H1 (cell line): Measurements from ENCODE around the gene TBL2. TPM values are rescaled to one million over a fixed set of nuclear protein-coding genes. Genes with fewer than 3 reads are reported as not detected.

Experiments
- ATF3 ChIP-seq: IDR thresholded peaks from 2 replicates; pipeline ENCODE4 v1.6.1; 2011; ENCODE audit warnings: low read depth, mild to moderate bottlenecking, low read length; ENCODE audit not compliant: insufficient read depth
- CREB1 ChIP-seq: IDR thresholded peaks from 2 replicates; pipeline ENCODE4 v1.6.1; 2012; ENCODE audit warnings: inconsistent platforms
- EGR1 ChIP-seq: IDR thresholded peaks from 2 replicates; pipeline ENCODE4 v1.6.1; 2011; ENCODE audit warnings: low read depth, low read length, borderline replicate concordance
- FOSL1 ChIP-seq: IDR thresholded peaks from 2 replicates; pipeline ENCODE4 v1.6.1; 2011; ENCODE audit warnings: mild to moderate bottlenecking, low read depth, low read length, moderate library complexity; ENCODE audit not compliant: insufficient read depth
- GABPA ChIP-seq: IDR thresholded peaks from 2 replicates; pipeline ENCODE4 v1.6.1; 2011; ENCODE audit warnings: mild to moderate bottlenecking, low read length, moderate library complexity, borderline replicate concordance; ENCODE audit not compliant: insufficient read depth
- KDM4A ChIP-seq: IDR thresholded peaks from one replicate; pipeline ENCODE4 v1.7.1; 2012; ENCODE audit warnings: low read depth, mild to moderate bottlenecking, moderate library complexity, low read length, inconsistent platforms; ENCODE audit not compliant: severe bottlenecking
- KDM5A ChIP-seq: fragments of 200-600 bp; IDR thresholded peaks from 2 replicates; pipeline ENCODE4 v1.7.1; 2012; ENCODE audit warnings: mild to moderate bottlenecking, low read length, inconsistent platforms, mixed read lengths
- POLR2AphosphoS5 ChIP-seq: IDR thresholded peaks from 2 replicates; pipeline ENCODE4 v1.6.1; 2011; ENCODE audit warnings: low read depth, low read length
- RBBP5 ChIP-seq: IDR thresholded peaks from 2 replicates; pipeline ENCODE4 v1.7.1; 2012; ENCODE audit warnings: low read depth, mild to moderate bottlenecking, inconsistent platforms, low read length, moderate library complexity, borderline replicate concordance
- SIN3A ChIP-seq, 2 experiments: IDR thresholded peaks in 1 of 2; conservative IDR thresholded peaks in 1 of 2; 2 replicates each; pipeline ENCODE4 v1.6.1; 2011 to 2012; ENCODE audit warnings: low read length in 2 of 2, improper control_type of control experiment in 1 of 2, low read depth in 1 of 2, mild to moderate bottlenecking in 1 of 2
- SP1 ChIP-seq: IDR thresholded peaks from 2 replicates; pipeline ENCODE4 v1.6.1; 2011; ENCODE audit warnings: low read depth, low read length
- polyA plus RNA-seq, 7 experiments: library from polyadenylated mRNA; depleted of rRNA in 3 of 7; stranded (reverse) in 5 of 7; unstranded in 2 of 7; fragments of >200 nt in 5 of 7; fragments of 200-250 nt in 2 of 7; gene quantifications; 1 replicate in 5 of 7; 2 replicates in 1 of 7; 4 replicates in 1 of 7; pipeline versions ENCODE4 v1.2.1 to v1.2.3, GENCODE V29; 2011 to 2013; ENCODE audit warnings: missing spikeins in 2 of 7, mixed read lengths in 2 of 7
- total RNA-seq: library from RNA; stranded (reverse); fragmentation: NEBNext Ultra II Directional; extraction: Animal tissue kit (Norgen Biotek cat#: 25700); gene quantifications from 2 replicates; pipeline ENCODE4 v1.2.1, GENCODE V29; 2021

Gene TBL2
- total and polyA plus RNA-seq, 2 of the 8 experiments (the other 6 are each of a cell fraction or from before 2014, with no cell fraction given) = 25.8 to 29.7 TPM

DNA sequence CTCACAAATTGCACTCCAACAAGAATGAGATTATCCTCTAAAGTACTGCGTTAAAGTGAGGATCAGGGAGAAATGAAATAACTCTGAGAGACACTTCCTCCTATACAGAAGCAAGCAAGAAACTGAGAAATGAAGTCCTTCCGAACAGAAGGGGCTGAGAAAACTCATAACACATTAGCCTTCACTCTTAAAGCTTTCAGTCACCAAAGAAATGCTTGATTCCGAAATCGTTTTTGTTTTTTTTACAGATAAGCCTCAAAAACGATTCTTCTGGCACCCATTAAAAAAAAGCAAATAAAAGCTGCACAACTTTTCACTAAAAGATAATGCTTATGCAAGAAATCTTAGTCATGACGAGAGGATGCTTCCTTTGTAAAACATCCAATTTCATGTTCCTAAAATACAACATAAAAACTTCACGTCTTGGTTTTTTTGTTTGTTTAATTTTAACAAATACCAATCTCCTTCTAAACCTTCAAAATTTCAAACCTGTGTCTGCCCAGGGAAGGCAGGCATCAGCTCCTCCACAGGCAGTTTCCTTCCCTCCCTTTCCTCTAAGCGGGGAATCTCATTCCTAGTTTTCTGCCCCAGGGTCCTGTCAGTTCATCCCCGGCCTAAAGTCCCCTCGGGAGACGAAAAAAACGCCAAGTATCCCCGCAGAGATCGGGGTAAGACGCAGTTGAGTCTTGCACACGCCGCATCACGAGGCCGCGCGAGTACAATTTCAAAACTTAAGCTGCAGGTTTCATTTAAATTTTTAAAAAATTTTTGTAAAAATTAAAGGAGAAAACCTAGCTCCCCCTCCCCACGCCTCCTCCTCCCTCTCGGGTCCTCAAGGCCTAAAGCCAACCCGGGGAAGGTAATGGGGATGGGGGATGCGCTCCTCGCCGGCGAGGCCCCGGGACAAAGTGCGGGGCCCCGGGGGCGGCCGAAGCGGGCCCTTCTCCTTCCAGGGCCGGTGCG, 57.4 kb downstream of the TBL2 start (continued):
- TF ChIP-seq SIN3A (conservative IDR thresholded peaks at IDR 0.05 in 1 of 2, IDR thresholded peaks at IDR 0.05 in 1 of 2; ENCODE audit: low read depth in 1 of 2, low read length in 2 of 2) (0 out of 4 replicates have a peak, but pooled peaks of 1 of the 2 experiments have one; percentile 21), KDM4A (no peak), EGR1 (no peak), GABPA (no peak), CREB1 (no peak), POLR2AphosphoS5 (no peak), FOSL1 (no peak), KDM5A (no peak), ATF3 (no peak), RBBP5 (no peak; the same call in 1 of the 2 replicates), SP1 (no peak)
